HFFc6 (cell line): ENCODE data around the gene ZNRF3. TPM values are rescaled to one million over a fixed set of nuclear protein-coding genes. Genes with fewer than 3 reads are reported as not detected.

Experiments
- DNase-seq: peaks from one replicate; pipeline ENCODE4 v3.0.0-alpha.2; 2018
- H3K27ac Mint-ChIP-seq: 2 replicates; pipeline ENCODE4 v1.8.0; 2020; ENCODE audit warnings: mild to moderate bottlenecking, mixed read lengths
- H3K27me3 Mint-ChIP-seq: 2 replicates; pipeline ENCODE4 v1.8.0; 2021; ENCODE audit warnings: mild to moderate bottlenecking, moderate library complexity, mixed read lengths; ENCODE audit not compliant: insufficient read depth
- H3K36me3 Mint-ChIP-seq: 2 replicates; pipeline ENCODE4 v1.8.0; 2021; ENCODE audit warnings: low read depth, mixed read lengths
- H3K4me1 Mint-ChIP-seq: 2 replicates; pipeline ENCODE4 v1.8.0; 2020; ENCODE audit warnings: low read depth, mixed read lengths
- H3K4me3 Mint-ChIP-seq: 2 replicates; pipeline ENCODE4 v1.8.0; 2020; ENCODE audit warnings: mild to moderate bottlenecking, moderate library complexity, mixed read lengths
- H3K9me3 Mint-ChIP-seq: 2 replicates; pipeline ENCODE4 v1.8.0; 2020; ENCODE audit warnings: mild to moderate bottlenecking, mixed read lengths
- CTCF ChIP-seq: fragments of 200-600 bp; sonication (generic); IDR thresholded peaks from 2 replicates; pipeline ENCODE4 v1.5.0; 2021; ENCODE audit warnings: antibody characterized with exemption, mild to moderate bottlenecking
- total RNA-seq, 6 experiments: library from RNA; stranded (reverse); fragmentation: NEBNext Ultra II Directional; extraction: Animal tissue kit (Norgen Biotek cat#: 25700); gene quantifications; 2 replicates in 1 of 6; 3 replicates in 5 of 6; pipeline ENCODE4 v1.2.3, GENCODE V29; 2021

The ZNRF3 gene
- total RNA-seq, 6 experiments from 2014 or later: 3.3 to 4.7 (median 3.6) TPM

GRCh38 chr22:28940441-28940840 lies 57.1 kb downstream of the ZNRF3 start:
- no peak overlapping the region for H3K4me3 Mint-ChIP-seq
- no peak overlapping the region for H3K27ac Mint-ChIP-seq
- H3K36me3 Mint-ChIP-seq: no peaks in the 10 kb centered on the region
- TF ChIP-seq CTCF: no peak
- H3K4me1 Mint-ChIP-seq: peaks cover 5% of the 10 kb centered on the region; the same call in 1 of the 2 replicates
- H3K27me3 Mint-ChIP-seq: peaks cover 2% of the 10 kb centered on the region
- DNase-seq: no peak
- no peaks in the 10 kb centered on the region for H3K9me3 Mint-ChIP-seq

GRCh38 chr22:28942333-28942732 lies 59.0 kb downstream of the ZNRF3 start:
- peaks cover 15% of the 10 kb centered on the region for H3K4me1 Mint-ChIP-seq
- no peak for TF ChIP-seq CTCF
- no peak for DNase-seq
- H3K27me3 Mint-ChIP-seq: peaks cover 2% of the 10 kb centered on the region
- H3K9me3 Mint-ChIP-seq: peaks cover 12% of the 10 kb centered on the region
- peaks cover 16% of the 10 kb centered on the region for H3K36me3 Mint-ChIP-seq
- no peak overlapping the region for H3K27ac Mint-ChIP-seq
- no peak overlapping the region for H3K4me3 Mint-ChIP-seq

GRCh38 chr22:28942801-28943500 lies 59.6 kb downstream of the ZNRF3 start:
- DNase-seq: no peak
- H3K27ac Mint-ChIP-seq: no peak overlapping the region
- H3K27me3 Mint-ChIP-seq: peaks cover 2% of the 10 kb centered on the region
- peaks cover 15% of the 10 kb centered on the region for H3K4me1 Mint-ChIP-seq
- H3K36me3 Mint-ChIP-seq: peaks cover 20% of the 10 kb centered on the region
- H3K9me3 Mint-ChIP-seq: peaks cover 13% of the 10 kb centered on the region
- TF ChIP-seq CTCF: no peak
- no peak overlapping the region for H3K4me3 Mint-ChIP-seq

DNA sequence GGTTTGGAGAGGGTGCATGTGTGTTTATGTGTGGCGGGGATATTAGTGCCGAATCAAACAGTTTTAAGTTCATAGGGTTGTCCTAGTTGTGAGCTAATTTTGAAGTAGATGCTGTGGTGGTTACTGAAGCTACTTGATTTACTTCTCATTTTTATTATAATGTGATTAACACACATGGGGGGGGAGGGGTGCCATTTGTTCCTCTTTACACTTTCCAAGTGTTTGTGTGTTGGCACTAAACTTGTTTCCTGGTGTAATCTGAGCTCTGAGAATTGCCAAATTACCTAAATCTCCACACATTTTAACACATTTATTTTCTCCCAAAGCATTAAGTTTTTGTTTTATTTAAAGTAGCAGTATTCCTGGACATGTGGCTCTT lies 60.1 kb downstream of the ZNRF3 start:
- Mint-ChIP-seq H3K4me1 (peaks cover 12% of the 10 kb centered on the region), H3K4me3 (no peak overlapping the region)

GRCh38 chr22:28947125-28947524 lies 63.8 kb downstream of the ZNRF3 start:
- H3K4me1 Mint-ChIP-seq: peaks cover 31% of the 10 kb centered on the region
- no peak overlapping the region for H3K4me3 Mint-ChIP-seq
- no peak for TF ChIP-seq CTCF
- DNase-seq: no peak
- H3K9me3 Mint-ChIP-seq: peaks cover 17% of the 10 kb centered on the region
- H3K27ac Mint-ChIP-seq: no peak overlapping the region
- H3K27me3 Mint-ChIP-seq: no peaks in the 10 kb centered on the region
- H3K36me3 Mint-ChIP-seq: peaks cover 20% of the 10 kb centered on the region

More for the DNA sequence above, 60.1 kb downstream of the ZNRF3 start:
- peaks cover 16% of the 10 kb centered on the region for H3K9me3 Mint-ChIP-seq
- TF ChIP-seq CTCF: no peak
- H3K27me3 Mint-ChIP-seq: peaks cover 2% of the 10 kb centered on the region
- DNase-seq: no peak
- no peak overlapping the region for H3K27ac Mint-ChIP-seq
- peaks cover 20% of the 10 kb centered on the region for H3K36me3 Mint-ChIP-seq
